Activated T-helper 17 cell treated with anti-CD3 and anti-CD28 coated beads, Interleukin-2, amount 50 U/mL, for 72 hours (primary cell): ENCODE data around the gene RAP2C. TPM values are rescaled to one million over a fixed set of nuclear protein-coding genes. Genes with fewer than 3 reads are reported as not detected.

Experiments
- ATAC-seq: fragments of 150-1000 bp; cut with Tn5 transposase; replicated peaks from 2 replicates; pipeline ENCODE4 v1.10.0; 2021; ENCODE audit warnings: mild to moderate bottlenecking, moderate library complexity
- H3K27ac Mint-ChIP-seq: one replicate; pipeline ENCODE4 v1.8.0; 2022; ENCODE audit warnings: mixed read lengths
- H3K27me3 Mint-ChIP-seq: one replicate; pipeline ENCODE4 v1.8.0; 2022; ENCODE audit warnings: mixed read lengths
- H3K36me3 Mint-ChIP-seq: one replicate; pipeline ENCODE4 v1.8.0; 2022; ENCODE audit warnings: low read depth, mild to moderate bottlenecking, mixed read lengths
- H3K4me1 Mint-ChIP-seq: one replicate; pipeline ENCODE4 v1.8.0; 2022; ENCODE audit warnings: mixed read lengths
- H3K4me3 Mint-ChIP-seq: one replicate; pipeline ENCODE4 v1.8.0; 2022; ENCODE audit warnings: mild to moderate bottlenecking, mixed read lengths
- H3K9me3 Mint-ChIP-seq: one replicate; pipeline ENCODE4 v1.8.0; 2022; ENCODE audit warnings: mixed read lengths
- total RNA-seq, 2 donors: library from RNA; stranded (reverse); gene quantifications; one replicate each; pipeline ENCODE4 v1.2.3, GENCODE V29; 2022

RAP2C gene
- 10 to 100 TPM; 29.6 to 35.2 TPM for total RNA-seq

DNA sequence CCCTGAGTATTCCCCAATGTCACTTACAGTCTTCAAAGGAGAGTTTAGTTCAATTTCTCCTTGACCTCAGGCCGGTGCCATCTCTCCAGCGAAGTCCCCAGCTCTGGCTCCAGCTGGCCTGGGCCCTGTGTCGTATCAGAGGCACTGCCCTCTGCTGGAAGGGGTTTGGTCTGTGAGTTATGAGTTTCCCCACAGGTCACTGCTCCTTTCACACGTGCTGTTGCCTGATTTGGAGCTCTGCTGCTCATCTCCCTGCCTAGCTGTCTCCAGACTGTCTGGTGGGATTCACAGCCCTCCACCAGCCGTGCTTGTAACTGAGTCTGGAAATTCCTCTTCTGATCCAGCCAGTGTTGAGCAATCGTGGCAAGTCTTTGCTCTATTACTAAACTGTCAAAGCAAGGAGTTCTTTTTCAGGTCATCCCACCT lies at the start of gene RAP2C:
RAP2C (minus strand) TSS at position 105 of the 426 bp plus-strand sequence. CDS start 2,179 bp downstream, outside the sequence.
- Mint-ChIP-seq H3K9me3 (no peaks in the 10 kb centered on the region), H3K27me3 (no peaks in the 10 kb centered on the region)
- ATAC-seq, result peak; percentile 57

DNA sequence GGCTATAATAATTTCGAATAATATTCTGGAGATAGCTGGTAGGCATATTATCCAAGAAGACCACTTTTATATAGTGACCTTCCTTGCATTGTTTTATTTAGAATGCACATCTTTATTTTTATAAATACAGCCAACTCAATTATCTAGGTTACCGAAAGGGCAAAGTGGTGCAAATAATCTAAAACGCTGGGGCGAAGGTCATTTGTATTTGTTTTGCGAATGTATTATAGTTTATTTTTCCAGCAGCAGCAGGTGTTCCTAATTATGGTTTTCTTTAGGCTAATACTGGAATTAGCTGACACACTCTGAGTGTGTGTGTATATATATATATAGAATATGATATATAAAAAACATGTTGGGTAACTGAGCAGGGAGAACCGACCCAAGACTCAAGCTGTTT lies 48.1 kb upstream of the RAP2C start:
- no peaks in the 10 kb centered on the region for H3K4me1 Mint-ChIP-seq
- no peaks in the 10 kb centered on the region for H3K27me3 Mint-ChIP-seq
- ATAC-seq, result no peak
- H3K36me3 Mint-ChIP-seq, result no peaks in the 10 kb centered on the region
- no peaks in the 10 kb centered on the region for H3K9me3 Mint-ChIP-seq
- H3K27ac Mint-ChIP-seq, result no peak overlapping the region
- no peak overlapping the region for H3K4me3 Mint-ChIP-seq

More for the DNA sequence above, at the start of gene RAP2C:
- Mint-ChIP-seq H3K4me3 (peak within 1 kb of the TSS; percentile 92), H3K4me1 (peaks cover 16% of the 10 kb centered on the region), H3K27ac (peak within 1 kb of the TSS; percentile 84), H3K36me3 (peaks cover 21% of the 10 kb centered on the region)

DNA sequence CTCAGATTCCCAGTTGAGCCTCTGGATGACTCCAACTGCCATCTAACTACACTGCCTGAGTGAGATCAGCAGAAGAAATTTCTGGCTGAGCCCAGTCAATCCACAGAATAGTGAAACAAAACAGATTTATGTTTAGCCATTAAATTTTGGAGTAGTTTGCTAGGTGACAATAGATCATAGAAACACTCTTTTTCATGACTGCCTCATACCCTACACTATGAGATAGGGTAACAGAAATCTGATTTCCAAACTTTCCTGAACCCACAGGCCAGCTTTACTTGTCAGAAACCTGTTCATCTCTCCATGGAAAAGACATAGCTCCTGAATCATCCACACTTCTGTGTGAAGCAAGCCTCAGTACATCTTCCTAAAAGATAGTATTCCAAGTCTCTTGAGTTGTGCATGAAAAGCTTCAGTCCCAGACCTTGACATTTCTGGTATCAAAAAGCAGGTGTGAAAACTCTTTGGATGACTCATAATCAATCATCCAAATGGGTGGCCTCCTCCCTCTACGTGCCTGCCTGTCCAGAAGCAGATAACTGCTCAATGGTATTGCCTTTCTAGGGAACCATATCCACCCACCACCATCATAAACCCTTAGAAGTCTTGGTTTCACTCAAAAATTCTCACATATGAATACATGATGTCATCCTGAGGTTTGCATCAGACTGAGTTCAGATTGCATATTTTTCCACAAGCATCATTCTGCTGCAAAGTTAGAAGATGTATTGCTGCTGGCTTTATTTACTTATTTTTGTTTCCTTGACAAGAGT lies 47.5 kb upstream of the RAP2C start:
- peak overlapping the region; percentile 25 for H3K27ac Mint-ChIP-seq

DNA sequence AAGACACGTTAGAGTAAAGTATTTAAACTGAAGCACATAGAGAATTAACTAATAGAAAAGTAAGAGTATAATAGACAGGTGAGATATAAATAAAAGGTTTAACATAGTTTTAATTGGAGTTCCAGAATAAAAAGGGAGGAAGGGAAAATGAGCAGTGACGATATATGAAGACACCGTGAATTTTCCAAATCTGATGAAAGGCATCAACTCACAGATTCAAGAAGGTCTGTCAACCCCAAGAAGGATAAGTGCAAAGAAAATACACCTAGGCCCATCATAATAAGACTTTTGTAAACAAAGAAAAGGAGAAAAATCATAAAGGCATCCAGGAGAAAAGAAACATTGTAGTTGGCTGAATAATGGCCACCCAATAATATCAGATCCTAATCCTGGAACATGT lies 43.9 kb upstream of the RAP2C start:
- Mint-ChIP-seq H3K9me3 (no peaks in the 10 kb centered on the region), H3K36me3 (no peaks in the 10 kb centered on the region), H3K4me3 (no peak overlapping the region), H3K27me3 (no peaks in the 10 kb centered on the region), H3K4me1 (no peaks in the 10 kb centered on the region), H3K27ac (no peak overlapping the region)
- ATAC-seq, result no peak

More for the DNA sequence above, 47.5 kb upstream of the RAP2C start:
- Mint-ChIP-seq H3K4me3 (no peak overlapping the region), H3K27me3 (no peaks in the 10 kb centered on the region), H3K4me1 (no peaks in the 10 kb centered on the region), H3K9me3 (no peaks in the 10 kb centered on the region), H3K36me3 (no peaks in the 10 kb centered on the region)
- peak; percentile 94 for ATAC-seq

DNA sequence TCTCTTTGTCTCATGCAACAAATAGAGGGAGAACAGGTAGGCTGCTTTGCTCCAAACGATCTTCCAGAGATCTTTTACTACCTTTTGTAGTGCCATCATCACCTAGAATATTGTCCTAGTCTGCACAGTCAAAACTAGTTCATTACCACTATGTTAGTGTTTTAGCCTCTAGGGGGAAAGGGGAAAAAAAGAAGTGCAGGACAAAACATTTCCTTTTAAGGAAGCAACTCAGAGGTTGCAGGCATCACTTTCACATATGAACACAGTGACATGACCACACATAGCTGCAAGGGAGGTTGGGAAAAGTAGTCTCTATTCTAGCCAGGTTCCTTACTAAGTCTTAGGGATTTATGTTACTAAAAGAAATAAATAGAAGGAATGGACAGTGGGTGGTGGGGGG lies 39.3 kb upstream of the RAP2C start:
- no peaks in the 10 kb centered on the region for H3K9me3 Mint-ChIP-seq
- H3K27ac Mint-ChIP-seq, result no peak overlapping the region
- H3K36me3 Mint-ChIP-seq, result no peaks in the 10 kb centered on the region
- H3K4me3 Mint-ChIP-seq, result no peak overlapping the region
- no peaks in the 10 kb centered on the region for H3K27me3 Mint-ChIP-seq
- no peak for ATAC-seq
- H3K4me1 Mint-ChIP-seq, result no peaks in the 10 kb centered on the region

DNA sequence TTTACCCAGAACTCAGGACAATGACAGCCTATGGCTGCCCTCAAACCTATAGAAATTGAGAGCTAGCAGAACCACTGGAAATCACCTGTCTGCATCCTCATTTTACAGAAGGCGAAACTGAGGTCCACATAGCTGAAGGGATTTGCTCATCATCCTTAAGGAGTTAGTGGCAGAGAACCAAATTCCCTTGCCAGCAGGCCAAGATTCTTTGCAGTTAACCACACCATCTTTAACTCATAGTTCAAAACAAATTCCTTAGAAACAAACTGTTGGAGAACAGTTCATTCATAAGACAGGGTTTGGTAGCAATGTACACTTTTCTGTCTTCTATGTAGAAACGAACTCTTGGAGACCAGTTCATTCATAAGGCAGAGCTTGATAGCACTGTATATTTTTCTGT lies 37.9 kb upstream of the RAP2C start:
- Mint-ChIP-seq H3K4me1 (no peaks in the 10 kb centered on the region), H3K36me3 (no peaks in the 10 kb centered on the region), H3K27ac (no peak overlapping the region), H3K27me3 (no peaks in the 10 kb centered on the region), H3K4me3 (no peak overlapping the region), H3K9me3 (no peaks in the 10 kb centered on the region)
- no peak for ATAC-seq

DNA sequence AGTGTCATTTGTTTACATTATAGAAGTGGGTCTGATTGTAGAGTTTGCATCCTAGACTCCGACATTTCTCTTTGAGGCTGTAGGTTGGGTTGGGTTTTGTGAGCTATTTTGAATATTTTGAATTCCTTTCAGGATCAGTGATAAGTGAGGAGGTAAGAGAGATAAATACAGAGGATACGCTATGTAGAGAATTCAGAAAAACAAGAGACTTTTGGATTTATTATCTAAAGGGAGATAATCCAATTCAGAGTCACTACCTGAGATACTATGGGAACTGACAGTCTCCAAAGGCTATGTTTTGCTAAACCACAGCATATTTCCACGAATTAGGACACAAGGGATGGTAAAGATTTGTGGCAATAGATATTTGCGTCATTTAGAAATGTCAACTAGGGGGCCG lies 16.9 kb upstream of the RAP2C start:
- no peak for ATAC-seq
- Mint-ChIP-seq H3K4me3 (no peak overlapping the region), H3K4me1 (peaks cover 4% of the 10 kb centered on the region), H3K27ac (no peak overlapping the region), H3K36me3 (no peaks in the 10 kb centered on the region), H3K27me3 (no peaks in the 10 kb centered on the region), H3K9me3 (no peaks in the 10 kb centered on the region)

DNA sequence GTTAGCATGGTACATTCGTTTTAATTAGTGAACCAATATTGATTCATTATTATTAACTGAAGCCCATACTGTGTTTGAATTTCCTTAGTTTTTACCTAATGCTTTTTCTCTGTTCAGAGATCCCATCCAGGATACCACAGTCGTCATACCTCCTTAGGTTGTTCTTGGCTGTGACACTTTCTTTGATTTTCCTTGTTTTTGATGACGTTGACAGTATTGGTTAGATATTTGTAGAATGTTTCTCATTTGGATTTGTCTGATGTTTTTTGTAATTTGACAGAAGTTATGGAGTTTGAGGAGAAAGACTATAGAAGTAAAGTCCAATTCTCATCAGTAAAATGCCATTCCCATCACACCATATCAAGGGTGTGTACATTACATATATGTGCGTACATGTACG lies 16.2 kb upstream of the RAP2C start:
- H3K27me3 Mint-ChIP-seq, result no peaks in the 10 kb centered on the region
- no peak for ATAC-seq
- no peaks in the 10 kb centered on the region for H3K36me3 Mint-ChIP-seq
- H3K9me3 Mint-ChIP-seq, result no peaks in the 10 kb centered on the region
- H3K4me1 Mint-ChIP-seq, result peaks cover 4% of the 10 kb centered on the region
- H3K27ac Mint-ChIP-seq, result no peak overlapping the region
- H3K4me3 Mint-ChIP-seq, result no peak overlapping the region

DNA sequence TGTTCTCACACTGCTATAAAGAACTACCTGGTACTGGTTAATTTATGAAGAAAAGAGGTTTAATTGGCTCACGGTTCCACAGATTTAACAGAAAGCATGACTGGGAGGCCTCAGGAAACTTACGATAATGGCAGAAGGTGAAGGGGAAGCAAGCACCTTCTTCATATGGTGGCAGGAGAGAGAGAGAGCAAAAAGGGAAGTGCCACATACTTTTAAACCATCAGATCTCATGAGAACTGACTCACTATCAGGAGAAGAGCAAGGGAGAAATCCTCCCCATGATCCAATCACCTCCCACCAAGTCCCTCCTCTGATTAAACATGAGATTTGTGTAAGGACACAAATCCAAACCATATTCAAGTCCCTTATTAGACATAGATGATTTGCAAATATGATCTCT lies 12.3 kb upstream of the RAP2C start:
- Mint-ChIP-seq H3K27ac (no peak overlapping the region), H3K27me3 (no peaks in the 10 kb centered on the region), H3K4me3 (no peak overlapping the region), H3K9me3 (no peaks in the 10 kb centered on the region), H3K4me1 (peaks cover 4% of the 10 kb centered on the region), H3K36me3 (no peaks in the 10 kb centered on the region)
- ATAC-seq, result no peak

DNA sequence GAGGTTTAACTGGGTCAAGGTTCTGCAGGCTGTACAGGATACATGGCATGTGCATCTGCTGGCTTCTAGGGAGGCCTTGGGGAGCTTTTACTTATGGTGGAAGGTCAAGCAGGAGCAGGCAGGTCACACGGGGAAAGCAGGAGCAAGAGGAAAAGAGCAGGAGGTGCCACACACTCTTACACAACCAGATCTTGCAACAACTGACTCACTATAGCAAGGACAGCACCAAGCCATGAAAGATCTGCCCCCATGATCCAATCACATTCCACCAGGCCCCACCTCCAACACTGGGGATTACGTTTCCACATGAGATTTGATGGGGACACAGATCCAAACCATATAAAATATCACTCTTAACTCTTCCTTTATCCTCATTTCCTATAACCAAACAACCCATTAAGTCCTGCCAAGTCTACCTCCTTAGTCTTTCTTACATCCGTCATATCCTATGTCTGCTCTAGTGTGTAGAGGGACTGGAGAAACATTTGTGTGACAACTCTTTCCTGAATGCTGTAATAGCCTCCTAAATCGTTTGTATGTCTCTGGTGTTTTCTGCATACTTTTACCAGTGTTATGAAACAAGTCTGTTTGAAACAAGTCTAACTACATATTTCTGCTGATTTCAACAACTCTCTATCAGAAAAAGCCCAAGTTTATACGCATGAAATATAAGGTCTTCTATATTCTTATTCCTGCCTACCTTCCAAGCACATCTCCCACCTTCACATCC lies 8.3 kb upstream of the RAP2C start:
- H3K27ac Mint-ChIP-seq, result no peak overlapping the region
- peaks cover 4% of the 10 kb centered on the region for H3K4me1 Mint-ChIP-seq
- no peak overlapping the region for H3K4me3 Mint-ChIP-seq
- H3K27me3 Mint-ChIP-seq, result no peaks in the 10 kb centered on the region
- no peaks in the 10 kb centered on the region for H3K36me3 Mint-ChIP-seq
- ATAC-seq, result no peak
- no peaks in the 10 kb centered on the region for H3K9me3 Mint-ChIP-seq

DNA sequence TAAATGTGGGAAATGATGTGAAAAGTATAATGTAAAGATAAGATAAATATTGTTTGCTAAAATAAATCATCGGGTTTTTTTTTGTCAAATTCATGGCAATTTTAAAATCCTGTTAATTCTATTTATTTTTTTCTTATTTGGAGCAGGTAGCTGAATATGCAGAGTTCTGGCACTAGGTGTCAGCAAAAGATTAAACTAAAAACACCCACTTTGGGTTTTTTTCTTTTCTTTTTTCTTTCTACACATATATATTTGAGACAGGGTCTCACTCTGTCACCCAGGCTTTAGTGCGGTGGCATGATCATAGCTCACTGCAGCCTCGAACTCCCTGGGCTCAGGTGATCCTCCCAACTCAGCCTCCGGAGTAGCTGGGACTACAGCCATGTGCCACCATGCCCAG lies 6.9 kb upstream of the RAP2C start:
- no peak for ATAC-seq
- Mint-ChIP-seq H3K27ac (no peak overlapping the region), H3K4me3 (no peak overlapping the region), H3K4me1 (peaks cover under 1% of the 10 kb centered on the region), H3K36me3 (no peaks in the 10 kb centered on the region), H3K9me3 (no peaks in the 10 kb centered on the region), H3K27me3 (no peaks in the 10 kb centered on the region)

DNA sequence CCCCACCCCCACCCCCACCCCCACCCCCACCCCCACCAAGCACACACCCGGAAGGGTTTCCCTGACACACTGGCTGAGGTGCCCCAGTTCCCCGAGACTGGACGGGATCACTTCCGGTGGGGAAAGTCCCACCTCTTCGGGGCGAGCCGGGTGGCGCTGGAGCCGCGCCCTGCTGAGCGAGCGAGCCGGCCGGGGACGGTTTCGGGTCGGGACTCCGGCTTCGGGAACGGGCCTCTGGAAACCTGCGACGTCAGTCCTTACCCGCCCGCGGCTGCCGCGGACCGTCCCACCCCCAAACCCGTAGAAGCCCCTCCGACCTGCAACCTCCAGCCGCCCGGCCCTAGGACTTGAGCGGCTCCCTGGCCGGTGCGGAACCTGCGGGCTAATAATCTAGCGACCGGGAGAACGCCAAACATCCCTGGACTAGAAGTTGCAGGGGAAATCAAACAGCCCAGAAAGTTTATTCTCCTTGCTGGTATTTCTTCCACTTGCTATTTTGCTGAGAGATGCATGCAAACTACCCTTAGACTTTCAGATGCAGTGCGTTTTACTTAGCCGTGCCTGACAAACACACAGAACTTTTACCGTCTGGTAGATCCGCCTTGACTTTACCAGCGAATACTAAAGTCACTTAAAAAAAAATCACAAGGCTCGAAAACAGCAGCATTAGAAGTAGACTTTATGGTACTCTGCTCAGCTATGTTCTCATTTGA lies 991 bp downstream of the RAP2C start:
- no peaks in the 10 kb centered on the region for H3K9me3 Mint-ChIP-seq
- H3K27me3 Mint-ChIP-seq, result no peaks in the 10 kb centered on the region
- H3K4me1 Mint-ChIP-seq, result peaks cover 19% of the 10 kb centered on the region
- H3K27ac Mint-ChIP-seq, result peak overlapping the region; percentile 84
- peak; percentile 67 for ATAC-seq
- H3K4me3 Mint-ChIP-seq, result peak overlapping the region; percentile 92
- peaks cover 32% of the 10 kb centered on the region for H3K36me3 Mint-ChIP-seq

DNA sequence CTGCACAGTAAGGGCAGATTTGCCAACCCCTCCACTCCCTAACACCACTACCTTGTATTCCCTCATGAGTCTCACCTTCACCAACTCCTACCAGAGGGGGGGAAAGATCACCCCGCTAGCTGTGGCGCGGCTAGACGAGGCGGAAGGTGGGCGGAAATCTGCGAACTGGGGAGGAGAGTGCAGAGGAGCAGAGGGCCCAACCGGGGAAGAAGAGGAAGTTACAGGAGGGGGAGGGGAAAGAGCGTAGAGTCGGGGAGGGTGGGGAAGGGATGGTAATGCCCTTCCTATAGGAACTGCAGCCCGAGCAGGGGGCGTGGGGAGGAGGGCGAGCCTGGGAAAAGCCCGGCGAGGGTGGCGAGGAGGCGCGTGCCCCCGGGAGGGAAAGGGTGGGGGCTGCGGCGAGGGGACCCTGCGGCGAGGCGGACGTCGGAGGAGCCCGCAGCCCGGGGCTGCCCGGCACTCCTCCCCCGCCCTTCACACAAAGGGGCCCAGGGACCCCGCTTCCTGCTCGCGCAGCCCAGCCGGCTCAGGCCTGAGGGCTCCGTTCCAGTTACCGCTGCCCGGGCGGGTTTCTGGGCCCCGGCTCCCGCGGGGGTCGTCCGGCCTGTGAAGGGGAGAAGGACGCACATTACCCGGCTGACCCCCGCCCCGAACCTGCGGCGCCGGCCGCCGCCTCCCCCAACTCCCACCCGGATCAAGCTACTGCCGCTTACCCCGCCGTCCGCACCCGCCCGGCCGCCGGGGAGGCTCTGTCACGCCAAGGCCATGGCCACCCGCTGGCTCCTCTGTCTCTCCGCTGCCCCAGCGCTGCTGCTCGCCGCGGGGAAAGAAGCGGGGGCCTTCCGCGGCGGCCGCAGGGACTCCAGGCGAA lies 1.8 kb downstream of the RAP2C start:
- Mint-ChIP-seq H3K4me3 (peak overlapping the region; percentile 94), H3K36me3 (peaks cover 39% of the 10 kb centered on the region), H3K4me1 (peaks cover 22% of the 10 kb centered on the region), H3K9me3 (no peaks in the 10 kb centered on the region), H3K27ac (peak overlapping the region; percentile 98), H3K27me3 (no peaks in the 10 kb centered on the region)
- ATAC-seq, result peak; percentile 64

DNA sequence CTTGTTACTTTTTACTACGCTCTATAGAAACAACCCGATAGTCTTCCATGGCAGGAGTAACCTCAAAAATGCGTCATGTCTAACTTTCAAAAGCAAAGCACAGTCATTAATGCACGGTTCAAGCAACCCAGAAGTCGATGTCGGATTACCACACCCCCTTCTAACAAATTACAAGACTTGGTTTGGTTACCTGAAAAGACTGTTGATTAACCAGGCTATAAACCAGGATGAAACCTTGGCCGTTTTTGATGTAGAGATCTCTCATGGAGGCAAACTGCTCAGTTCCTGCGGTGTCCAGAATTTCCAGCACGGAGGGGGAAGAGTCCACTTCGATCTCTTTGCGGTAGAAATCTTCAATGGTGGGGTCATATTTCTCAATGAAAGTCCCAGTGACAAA lies 2.4 kb downstream of the RAP2C start:
- H3K4me3 Mint-ChIP-seq, result peak overlapping the region; percentile 94
- ATAC-seq, result peak; percentile 69
- no peaks in the 10 kb centered on the region for H3K27me3 Mint-ChIP-seq
- no peaks in the 10 kb centered on the region for H3K9me3 Mint-ChIP-seq
- peaks cover 46% of the 10 kb centered on the region for H3K36me3 Mint-ChIP-seq
- peaks cover 24% of the 10 kb centered on the region for H3K4me1 Mint-ChIP-seq
- peak overlapping the region; percentile 98 for H3K27ac Mint-ChIP-seq
